C4-2B (cell line): ENCODE data around the gene VPS13D.

ENCODE experiments used
- H3K27ac ChIP-seq: fragments of 450-650 bp; 2 replicates; pipeline ENCODE4 v1.5.1; 2017
- CTCF ChIP-seq: fragments of 450-650 bp; conservative IDR thresholded peaks from 2 replicates; pipeline ENCODE4 v1.5.1; 2017; ENCODE audit warnings: mild to moderate bottlenecking
- ZFX ChIP-seq: fragments of 450-650 bp; IDR thresholded peaks from 2 replicates; pipeline ENCODE4 v1.6.1; 2017

Gene VPS13D

GRCh38 chr1:12508849-12509248 is 279.0 kb downstream of the VPS13D start:
- no peak overlapping the region for H3K27ac ChIP-seq
- TF ChIP-seq ZFX = no peak
- no peak for TF ChIP-seq CTCF

GRCh38 chr1:12511128-12511484 is 281.3 kb downstream of the VPS13D start:
- no peak for TF ChIP-seq CTCF
- no peak for TF ChIP-seq ZFX
- H3K27ac ChIP-seq = no peak overlapping the region

GRCh38 chr1:12511516-12512468 is 282.0 kb downstream of the VPS13D start:
- TF ChIP-seq CTCF (no peak), ZFX (no peak)
- no peak overlapping the region for H3K27ac ChIP-seq

- H3K27ac ChIP-seq = no peak overlapping the region
- no peak for TF ChIP-seq CTCF
- no peak for TF ChIP-seq ZFX
Observed at GRCh38 chr1:12513181-12513580, 283.4 kb downstream of the VPS13D start.

GRCh38 chr1:12514590-12514989 is 284.8 kb downstream of the VPS13D start:
- TF ChIP-seq ZFX = no peak
- TF ChIP-seq CTCF = no peak
- no peak overlapping the region for H3K27ac ChIP-seq

GRCh38 chr1:12515234-12515633 is 285.4 kb downstream of the VPS13D start:
- no peak overlapping the region for H3K27ac ChIP-seq
- no peak for TF ChIP-seq ZFX
- TF ChIP-seq CTCF = no peak

GRCh38 chr1:12516741-12517140 is 286.9 kb downstream of the VPS13D start:
- TF ChIP-seq CTCF (no peak), ZFX (no peak)
- H3K27ac ChIP-seq = no peak overlapping the region
